ENCODE measurements around the gene CHPF2. TPM values are rescaled to one million over a fixed set of nuclear protein-coding genes. Genes with fewer than 3 reads are reported as not detected.

CHPF2 gene
- total RNA-seq, 1 donor from 2014 or later, result 34.7 TPM

DNA sequence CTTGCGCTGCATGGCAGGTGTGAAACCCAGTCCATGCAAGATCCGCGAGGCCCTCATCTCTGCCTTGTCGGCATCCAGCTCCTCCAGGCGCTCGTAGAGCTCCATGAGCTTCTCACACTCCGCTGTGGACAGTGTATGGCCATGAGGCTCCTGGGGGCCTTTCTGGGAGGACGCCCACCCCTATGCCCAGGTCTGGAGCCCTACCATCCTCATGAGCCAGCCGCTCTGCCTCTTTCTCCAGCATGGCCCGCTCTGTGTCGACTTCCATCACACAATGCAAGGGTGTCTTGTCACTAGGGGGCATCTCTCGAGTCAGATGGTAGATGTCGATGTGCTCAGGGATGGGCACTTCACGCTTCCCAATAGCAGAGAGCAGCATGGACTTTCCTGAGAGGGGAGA, 8.6 kb upstream of the CHPF2 start:
- intact Hi-C loops (cut with DNase I), result no loop called here
- Histone ChIP-seq H3K36me3 (peaks cover 66% of the 10 kb centered on the region), H3K4me3 (no peak overlapping the region), H3K4me1 (peaks cover 22% of the 10 kb centered on the region), H3K9me3 (no peaks in the 10 kb centered on the region), H3K27ac (no peak overlapping the region), H3K27me3 (ENCODE audit: low read depth) (no peaks in the 10 kb centered on the region)
- no peak for ATAC-seq
- DNase-seq, result no peak
- no peak for TF ChIP-seq CTCF (IDR thresholded peaks at IDR 0.05)

GRCh38 chr7:151225948-151226510, 6.3 kb upstream of the CHPF2 start:
- TF ChIP-seq CTCF (IDR thresholded peaks at IDR 0.05), result no peak
- Histone ChIP-seq H3K4me3 (peak overlapping the region; percentile 90), H3K36me3 (peaks cover 43% of the 10 kb centered on the region), H3K27me3 (ENCODE audit: low read depth) (no peaks in the 10 kb centered on the region), H3K27ac (no peak overlapping the region), H3K4me1 (peaks cover 22% of the 10 kb centered on the region), H3K9me3 (no peaks in the 10 kb centered on the region)
- intact Hi-C loops (cut with DNase I), result no loop called here
- ATAC-seq (no peak), DNase-seq (no peak)

GRCh38 chr7:151226560-151226874, 5.8 kb upstream of the CHPF2 start:
- Histone ChIP-seq H3K9me3 (no peaks in the 10 kb centered on the region), H3K27ac (peak overlapping the region; percentile 80), H3K4me1 (peaks cover 22% of the 10 kb centered on the region), H3K36me3 (peaks cover 38% of the 10 kb centered on the region), H3K27me3 (ENCODE audit: low read depth) (no peaks in the 10 kb centered on the region), H3K4me3 (peak overlapping the region; percentile 90)
- ATAC-seq (peak in 1 of 2 donors; percentile 20), DNase-seq (no peak)
- TF ChIP-seq CTCF (IDR thresholded peaks at IDR 0.05), result no peak
- intact Hi-C loops (cut with DNase I), result no loop called here

DNA sequence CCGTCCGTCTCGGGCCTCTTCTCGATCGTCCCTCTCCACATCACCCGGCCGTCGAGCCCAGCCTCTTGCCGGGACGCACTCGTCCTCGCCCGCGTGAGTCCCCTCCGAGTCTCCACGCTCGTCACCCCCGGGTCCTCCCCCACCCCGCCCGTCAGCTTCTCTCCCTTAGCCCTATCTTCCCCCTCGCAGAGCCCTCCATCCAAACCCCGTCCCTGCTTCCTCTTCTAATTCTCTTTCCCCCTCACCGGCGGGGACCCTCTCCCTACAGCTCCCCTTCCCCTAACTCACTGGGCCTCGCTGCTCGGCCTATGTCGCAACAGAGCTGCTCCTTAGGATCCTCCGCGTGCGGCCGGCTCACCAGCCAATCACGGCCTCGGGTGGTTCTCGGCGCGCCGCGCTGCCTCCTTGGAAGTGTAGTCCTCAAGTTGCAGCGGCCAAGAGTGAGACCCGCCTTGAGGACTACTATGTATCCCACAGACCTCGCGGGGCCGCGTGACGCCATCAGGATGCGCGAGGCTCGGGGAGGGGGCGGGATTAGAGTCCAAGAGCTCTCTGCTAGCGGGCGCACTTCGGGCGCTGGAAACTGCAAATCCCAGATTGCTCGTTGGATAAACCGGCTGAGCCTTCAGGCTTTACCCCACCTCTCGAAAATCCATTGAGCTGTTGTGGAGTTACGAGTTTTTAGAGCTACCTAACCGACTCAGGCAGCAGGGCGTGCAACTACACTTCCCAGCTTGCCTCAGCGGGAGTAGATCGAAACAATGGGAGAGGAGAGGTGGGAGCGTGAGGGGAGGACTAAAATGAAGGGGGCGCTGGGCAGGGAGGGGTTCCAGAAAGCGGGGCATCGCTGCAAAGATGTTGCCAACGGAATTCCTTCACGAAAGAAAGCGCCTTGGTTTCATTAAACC, 5.2 kb upstream of the CHPF2 start, which contains the start of gene ABCF2:
TSS of gene ABCF2 (minus strand) at position 331 of the 908 bp plus-strand sequence. CDS start 747 bp downstream, outside the sequence.
- TF ChIP-seq CTCF (IDR thresholded peaks at IDR 0.05), result no peak
- peak within 1 kb of the TSS; percentile 90 for H3K4me3 ChIP-seq
- H3K27me3 ChIP-seq (ENCODE audit: low read depth), result no peaks in the 10 kb centered on the region
- peak within 1 kb of the TSS; percentile 80 for H3K27ac ChIP-seq
- DNase-seq (peak; percentile 99), ATAC-seq (peak; percentile 100)
- peaks cover 22% of the 10 kb centered on the region for H3K4me1 ChIP-seq
- peaks cover 32% of the 10 kb centered on the region for H3K36me3 ChIP-seq
- no peaks in the 10 kb centered on the region for H3K9me3 ChIP-seq
- intact Hi-C loops (cut with DNase I), result no loop called here

DNA sequence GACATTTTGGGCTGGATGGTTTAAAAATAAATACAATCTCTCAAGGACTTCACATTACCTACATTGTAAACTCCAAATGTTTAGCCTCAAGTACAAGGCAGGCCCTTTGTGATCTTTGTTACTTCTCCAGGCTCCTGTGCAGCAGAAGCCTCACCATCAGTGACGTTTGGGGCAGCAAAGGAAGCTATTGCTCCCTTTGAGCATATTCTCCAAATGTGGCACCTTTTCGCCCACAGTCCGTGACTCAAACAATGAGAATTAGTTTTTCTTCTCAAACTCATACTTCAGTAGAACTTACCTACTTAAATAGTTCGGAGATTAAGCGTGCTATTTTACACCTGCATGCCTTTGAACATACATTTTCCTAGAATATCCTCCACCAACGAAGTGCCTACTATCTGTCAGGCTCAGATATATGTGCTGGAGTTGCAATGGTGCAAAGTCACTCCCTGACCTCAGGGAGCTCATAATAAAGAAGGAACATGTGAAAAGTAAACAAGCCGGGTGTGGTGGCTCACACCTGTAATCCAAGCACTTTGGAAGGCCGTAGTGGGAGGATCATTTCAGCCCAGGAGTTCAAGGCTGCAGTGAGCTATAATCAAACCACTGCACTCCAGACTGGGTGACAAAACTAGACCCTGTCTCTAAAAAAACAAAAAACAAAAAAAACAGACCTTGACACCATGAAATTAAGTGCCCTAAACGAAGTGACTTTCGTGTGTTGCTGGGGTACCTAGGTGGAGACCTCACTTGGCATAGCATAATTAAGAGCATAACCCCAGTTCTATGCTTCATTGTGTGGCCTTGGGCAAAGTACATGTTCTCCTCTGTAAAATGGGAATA, 4.0 kb upstream of the CHPF2 start:
- no peak for TF ChIP-seq CTCF (IDR thresholded peaks at IDR 0.05)
- H3K4me1 ChIP-seq, result peaks cover 26% of the 10 kb centered on the region
- intact Hi-C loops (cut with DNase I), result no loop called here
- H3K36me3 ChIP-seq, result peaks cover 21% of the 10 kb centered on the region
- ATAC-seq (no peak), DNase-seq (no peak)
- H3K9me3 ChIP-seq, result no peaks in the 10 kb centered on the region
- no peaks in the 10 kb centered on the region for H3K27me3 ChIP-seq (ENCODE audit: low read depth)
- peak overlapping the region; percentile 90 for H3K4me3 ChIP-seq
- peak overlapping the region; percentile 80 for H3K27ac ChIP-seq

All from lower lobe of right lung (tissue), 2 donors.